GF-D8 (cell line): ENCODE data around the gene PAPSS1.
"Not testable (repeated sequence)": the region's sequence is repeated elsewhere in the genome, so short reads cannot be mapped to it uniquely, and the experiment has no call there.

Source experiments
- DNase-seq: peaks from one replicate; lab custom pipeline; 2025; lab: John Stamatoyannopoulos, UW

PAPSS1 gene

DNA sequence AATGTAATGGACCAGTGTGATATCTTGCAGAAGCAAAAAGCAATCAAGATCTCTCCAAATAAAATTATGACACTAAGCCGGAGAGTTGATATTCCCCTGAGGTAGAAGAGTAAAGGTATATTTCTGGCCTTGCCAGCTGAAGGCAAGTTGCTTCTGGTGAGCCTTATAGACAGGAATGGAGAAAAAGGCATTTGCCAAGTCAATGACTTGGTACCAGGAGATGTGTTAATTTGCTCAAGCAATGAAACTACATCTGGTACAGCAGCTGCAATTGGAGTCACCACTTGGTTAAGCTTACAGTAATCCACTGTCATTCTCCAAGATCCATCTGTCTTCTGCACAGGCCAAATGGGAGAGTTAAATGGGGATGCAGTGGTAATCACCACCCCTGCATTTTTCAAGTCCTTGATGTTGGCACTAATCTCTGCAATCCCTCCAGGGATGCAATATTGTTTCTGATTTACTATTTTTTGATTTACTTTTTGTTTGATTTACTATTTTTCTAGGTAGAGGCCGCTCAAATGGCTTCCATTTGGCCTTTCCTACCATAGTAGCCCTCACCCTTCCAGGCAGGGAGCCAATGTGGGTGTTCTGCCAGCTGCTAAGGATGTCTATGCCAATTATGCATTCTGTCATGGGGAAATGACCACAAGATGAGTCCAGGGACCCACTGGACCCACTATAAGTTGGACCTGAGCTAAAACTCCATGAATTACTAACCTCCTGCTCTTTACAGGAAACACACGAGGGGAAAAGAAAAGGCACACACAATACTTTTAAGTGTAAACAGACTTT is 6.3 kb upstream of the PAPSS1 start:
- DNase-seq, result not testable (repeated sequence)

DNA sequence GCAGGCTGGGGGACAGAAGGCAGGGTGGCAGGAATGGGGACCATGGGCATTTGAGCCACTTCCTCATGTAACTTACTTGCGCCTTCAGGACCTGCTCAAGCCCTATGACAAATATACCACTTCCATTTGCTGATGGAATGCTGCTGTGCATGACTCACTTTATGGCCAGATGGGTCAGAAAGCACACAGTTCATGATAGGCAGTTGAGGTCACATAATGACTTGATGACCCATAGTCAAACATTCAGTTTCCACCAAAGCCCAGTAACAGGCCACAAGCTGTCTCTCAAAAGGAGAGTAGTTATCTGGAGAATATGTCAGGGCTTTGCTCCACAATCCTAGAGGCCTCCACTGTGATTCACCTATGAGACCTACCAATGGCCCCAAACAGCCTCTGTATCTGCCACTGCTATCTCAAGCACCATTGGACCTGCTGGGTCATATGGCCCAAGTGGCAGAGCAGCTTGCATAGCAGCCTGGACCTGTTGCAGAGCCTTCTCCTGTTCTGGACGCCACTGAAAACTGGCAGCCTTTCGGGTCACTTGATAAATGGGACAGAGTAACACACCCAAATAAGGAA is 5.3 kb upstream of the PAPSS1 start:
- DNase-seq, result no peak

DNA sequence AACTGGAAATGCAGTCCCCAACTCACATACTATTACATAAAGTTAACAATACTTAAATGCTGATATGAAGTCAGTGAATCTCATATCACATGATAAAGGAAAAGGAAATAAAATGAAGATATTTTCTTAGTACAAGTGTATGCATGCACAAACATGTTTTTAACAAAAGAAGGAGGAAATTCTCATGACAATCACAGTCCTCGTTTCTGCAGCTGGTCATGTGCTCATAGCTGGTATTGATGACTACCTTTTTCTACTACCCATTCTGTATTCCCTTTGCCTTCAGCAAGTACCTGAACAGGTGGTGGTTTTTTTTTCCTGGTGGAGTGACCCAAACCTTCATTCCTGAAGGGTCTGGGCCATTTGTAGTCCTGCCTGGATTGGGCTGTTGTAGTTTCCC is 3.3 kb upstream of the PAPSS1 start:
- not testable (repeated sequence) for DNase-seq

DNA sequence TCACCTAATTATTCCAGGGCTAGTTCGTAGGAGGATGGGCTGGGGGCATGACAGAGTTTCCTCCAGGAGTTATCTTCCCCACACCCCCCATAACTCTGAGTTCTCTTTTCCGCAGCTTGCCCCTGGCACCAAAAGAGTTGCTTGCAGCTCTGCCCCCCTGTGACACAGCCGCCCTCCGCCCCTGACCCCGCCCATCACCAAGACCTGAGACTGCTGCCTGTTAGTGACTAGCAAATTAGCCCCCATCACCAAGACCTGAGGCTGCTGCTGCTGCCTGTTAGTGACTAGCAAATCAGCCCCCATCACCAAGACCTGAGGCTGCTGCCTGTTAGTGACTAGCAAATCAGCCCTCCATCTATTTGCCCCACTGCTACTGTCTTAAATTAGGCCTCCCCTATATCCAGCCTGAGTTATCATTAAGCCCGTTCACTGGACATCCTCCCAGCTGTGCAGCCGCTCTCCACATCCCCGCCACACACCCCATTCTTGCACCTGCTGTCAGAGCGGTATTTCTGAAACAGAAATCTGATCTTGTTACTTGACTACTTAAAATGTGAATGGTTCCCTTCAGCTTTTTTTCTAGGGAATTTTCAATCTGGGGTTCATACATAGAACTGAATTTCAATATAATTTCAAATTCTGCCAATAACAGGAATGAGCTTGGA is 1.5 kb upstream of the PAPSS1 start:
- no peak for DNase-seq

DNA sequence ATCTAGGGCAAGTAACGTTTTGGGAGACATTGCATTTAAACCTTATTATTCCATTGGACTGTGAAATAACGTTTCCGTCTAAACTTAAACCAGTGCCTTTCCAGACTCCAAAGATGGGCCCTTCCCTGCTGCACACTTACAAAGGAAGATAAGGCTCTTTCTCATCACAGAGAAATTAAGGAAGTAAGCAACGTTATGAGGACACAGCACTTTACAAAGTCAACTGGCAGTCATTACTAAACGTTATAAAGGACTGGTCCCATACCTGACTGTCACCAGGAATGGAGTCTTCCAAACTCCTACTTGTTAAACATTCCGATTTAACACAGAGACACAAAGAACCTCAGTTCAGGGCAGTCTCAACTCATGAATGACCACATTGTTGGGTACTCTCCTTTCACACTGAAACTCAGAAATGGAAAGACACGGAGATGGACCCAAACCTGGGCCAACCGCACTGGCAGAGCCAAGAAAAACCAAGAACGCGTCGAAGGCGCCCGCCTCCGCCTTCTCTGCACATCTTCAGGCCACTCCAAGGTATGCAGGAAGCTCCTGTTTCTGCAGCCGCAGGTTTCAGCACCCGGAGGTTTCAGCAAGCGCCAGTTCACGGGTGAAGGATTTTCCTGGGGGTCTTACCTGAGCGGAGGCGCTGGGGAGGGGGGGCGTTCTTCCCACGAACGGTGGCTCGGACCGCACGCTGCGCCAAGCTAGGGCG is 670 bp downstream of the PAPSS1 start:
- peak; percentile 54 for DNase-seq

DNA sequence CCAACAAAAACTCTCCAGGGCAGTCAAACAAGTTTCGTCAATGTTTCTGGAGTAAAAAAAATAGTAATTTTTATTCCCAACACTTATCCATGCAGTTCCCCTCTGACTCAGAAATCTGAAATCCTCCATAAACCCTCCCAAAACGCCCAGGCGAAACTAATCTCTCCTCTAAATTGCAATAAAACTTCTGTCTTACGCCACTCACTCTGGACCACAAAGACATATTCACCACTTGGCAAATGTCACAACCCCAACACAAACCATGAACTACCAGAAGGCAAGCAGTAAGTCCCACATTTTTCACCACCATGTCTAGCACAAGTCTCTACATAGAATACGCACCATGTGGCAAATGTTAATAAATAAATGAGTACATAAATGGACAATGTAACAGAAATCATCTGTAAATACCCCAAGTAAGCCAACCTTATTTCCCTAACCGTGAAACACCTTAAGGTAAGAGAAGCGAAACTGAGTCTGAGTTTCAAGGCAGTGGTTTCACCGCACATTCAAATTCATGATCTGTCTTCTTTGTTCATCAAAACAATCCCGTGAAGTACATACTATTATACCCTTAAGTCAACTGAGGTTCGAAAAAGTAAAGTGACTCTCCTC is 1.6 kb downstream of the PAPSS1 start:
- peak; percentile 53 for DNase-seq

DNA sequence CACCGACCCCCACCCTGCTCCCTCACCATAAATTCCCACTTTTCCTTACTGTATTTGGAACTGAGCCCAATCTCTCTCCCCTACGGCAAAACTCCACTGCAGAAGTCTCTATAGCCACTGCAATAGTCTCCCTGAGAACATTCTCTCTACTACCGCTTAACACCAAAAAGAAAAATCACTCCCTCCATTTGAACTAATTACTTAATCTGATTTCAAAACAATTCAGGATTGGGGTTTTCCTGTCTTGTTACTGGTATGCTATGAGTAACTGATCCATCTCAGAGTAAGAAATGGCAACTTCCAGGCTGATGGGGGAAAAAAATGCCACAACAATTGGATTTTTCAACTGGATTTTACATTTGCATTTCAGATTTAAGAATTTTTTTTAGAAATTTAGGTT is 5.8 kb downstream of the PAPSS1 start:
- DNase-seq, result no peak

DNA sequence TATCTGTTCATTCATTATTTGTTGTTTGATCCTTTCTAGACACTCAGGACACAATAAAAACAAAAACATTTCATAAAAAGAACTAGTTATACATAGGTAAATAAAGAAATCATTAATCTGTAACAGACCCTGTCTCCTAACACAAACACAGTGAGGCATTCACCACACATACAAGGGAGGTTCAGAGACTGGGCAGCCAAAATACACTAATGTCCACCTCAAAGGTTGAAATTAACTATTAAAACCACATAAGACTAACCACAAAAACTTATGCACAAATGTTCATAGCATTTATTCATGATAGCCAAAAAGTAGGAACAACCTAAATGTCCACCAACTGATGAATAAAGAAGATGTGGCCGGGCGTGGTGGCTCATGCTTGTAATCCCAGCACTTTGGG is 7.8 kb downstream of the PAPSS1 start:
- DNase-seq, result no peak

DNA sequence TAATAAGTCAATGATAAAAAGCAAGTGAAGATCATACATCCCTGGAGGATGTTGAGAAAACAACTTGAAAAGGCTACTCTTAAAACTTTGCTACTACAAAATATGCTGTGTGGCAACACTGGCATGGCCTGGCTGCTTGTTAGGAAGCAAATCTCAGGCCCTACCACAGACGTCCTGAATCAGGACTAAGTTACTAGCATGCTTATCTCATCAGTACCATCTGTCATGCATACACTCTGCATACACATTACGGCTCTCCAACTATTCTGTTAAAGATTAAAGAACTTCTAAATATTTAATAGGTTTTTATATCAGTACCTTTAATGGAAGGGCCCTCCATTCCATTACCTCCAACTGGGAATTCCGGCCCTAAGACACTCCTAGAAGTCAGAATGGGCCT is 8.2 kb downstream of the PAPSS1 start:
- DNase-seq, result no peak

DNA sequence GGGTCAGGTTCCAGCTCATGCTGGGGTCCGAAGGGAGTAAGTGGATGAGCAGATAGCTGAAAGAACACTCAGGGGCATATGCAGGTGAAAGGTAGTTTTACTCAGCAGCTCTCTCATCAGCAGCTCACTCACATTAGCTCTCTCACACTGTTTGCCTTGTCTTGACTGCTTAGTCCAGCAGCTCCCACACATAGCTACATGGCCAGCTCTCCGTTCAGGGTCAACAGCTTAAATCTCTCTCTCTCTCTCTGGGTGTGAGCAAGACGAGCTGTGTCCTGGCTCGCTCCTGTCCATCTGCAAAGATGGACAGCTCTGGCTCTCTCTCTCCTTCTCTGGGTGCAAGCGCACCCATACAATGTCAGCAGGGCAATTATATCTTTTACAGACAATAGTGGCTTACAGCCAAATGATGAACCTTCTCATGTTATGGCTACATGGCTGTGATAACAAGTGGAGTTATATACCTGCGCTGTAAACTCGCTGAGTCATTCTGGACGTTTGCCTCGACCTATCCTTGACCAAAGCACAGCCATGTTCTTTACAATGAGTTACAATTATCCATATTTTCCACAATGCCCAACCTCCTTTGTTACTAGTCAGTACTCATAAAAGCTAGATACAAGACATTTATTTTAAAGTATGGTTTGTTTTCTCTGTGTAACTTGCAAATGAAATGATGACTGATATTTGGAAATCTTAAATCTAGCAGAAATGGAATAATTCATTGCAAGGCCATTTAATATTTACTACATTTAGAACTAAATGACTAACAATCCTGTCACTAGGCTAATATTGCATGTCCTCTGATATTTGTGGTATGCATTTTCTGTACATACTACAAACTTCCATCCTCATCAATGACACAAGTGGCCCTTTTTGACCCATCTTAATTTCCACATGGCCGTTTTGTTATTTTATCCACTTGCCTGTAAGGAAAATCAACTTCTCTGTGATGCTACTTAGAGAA is 9.3 kb downstream of the PAPSS1 start:
- no peak for DNase-seq

DNA sequence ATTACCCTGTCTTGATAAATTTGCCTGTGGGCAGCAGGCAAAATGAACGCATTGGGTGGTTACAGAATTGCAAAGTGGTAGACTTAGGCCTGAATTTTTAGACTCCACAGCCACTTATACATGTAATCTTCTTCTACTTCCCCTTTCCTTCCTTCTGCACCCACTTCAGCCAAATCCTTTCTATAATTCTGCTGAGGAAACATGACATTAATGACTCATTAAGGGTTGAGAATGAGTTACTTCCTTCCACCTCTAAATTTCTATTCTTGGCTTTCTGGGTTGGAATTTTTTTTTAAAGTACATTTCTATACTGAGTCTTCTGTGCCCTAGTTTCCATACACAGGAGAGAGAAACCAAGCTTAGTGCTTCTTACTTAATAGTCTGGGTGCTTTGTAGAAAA is 10.1 kb downstream of the PAPSS1 start:
- peak; percentile 78 for DNase-seq

DNA sequence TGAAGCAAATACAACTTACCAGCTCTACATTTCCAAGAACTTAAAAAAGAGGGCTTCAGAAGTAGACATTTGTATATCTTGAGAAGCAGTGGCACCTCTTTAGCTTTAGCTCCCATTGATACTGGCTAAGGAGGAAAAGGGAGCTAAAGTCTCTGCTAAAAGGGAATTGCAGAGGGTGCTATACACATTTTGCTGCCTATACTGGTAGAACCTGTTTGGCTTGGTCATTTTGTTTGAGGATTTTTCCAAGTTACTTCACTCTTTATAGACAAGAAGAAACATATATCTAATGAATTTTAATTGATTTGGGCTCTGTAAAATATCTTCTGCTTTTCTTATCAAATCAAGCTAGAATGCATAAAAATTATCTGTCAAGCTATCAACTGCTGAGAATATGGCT is 11.8 kb downstream of the PAPSS1 start:
- no peak for DNase-seq

DNA sequence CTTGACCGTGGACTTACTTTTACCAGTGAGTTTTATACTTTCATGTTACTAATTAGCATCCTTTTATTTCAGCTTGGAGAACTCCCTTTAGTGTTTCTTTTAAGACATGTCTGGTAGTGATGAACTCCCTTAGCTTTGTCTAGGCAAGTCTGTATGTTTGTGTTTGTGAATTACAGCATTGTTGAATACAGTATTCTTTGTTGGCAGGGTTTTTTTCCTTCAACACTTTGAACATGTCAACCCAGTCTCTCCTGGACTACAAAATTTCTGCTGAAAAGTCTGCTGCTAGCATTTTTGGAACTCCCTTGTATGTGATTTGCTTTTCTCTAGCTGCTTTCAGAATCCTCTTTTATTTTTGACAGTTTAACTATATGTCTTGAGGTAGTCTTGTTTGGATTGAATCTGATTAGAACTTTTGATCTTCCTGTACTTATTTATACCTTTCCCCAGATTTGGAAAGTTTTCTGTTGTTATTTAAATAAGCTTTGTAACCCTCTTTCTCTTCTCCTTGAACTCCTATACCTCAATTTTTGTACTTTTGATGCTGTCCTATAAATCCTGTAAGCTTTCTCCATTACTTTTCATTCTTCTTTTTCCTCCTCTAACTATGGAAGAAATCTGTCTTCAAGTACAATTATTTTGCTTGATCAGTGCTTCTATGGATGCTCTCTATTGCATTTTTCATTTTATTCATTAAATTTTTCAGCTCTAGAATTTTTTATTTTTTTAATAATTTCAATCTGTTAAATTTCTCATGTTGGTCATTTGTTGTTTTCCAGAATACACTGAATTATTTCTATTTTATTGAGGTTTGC is 14.1 kb downstream of the PAPSS1 start:
- no peak for DNase-seq

DNA sequence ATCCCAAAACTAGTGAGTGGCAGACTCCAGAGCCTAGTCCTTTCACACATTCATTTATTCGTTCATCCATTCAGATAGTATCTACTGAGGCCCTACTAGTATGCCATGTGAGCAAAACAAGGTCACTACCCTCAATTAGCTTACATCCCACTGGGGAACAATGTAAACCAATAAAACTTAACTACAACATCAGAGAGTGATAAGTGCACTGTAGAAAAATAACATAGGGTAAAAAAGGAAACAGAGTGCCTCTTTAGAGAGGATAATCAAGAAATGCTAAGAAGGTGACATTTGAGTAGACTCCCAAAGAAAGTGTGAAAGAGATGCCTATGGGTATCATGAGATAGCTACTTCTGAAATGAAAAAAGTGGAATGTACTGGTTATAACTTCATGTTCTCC is 18.5 kb downstream of the PAPSS1 start:
- DNase-seq, result no peak

DNA sequence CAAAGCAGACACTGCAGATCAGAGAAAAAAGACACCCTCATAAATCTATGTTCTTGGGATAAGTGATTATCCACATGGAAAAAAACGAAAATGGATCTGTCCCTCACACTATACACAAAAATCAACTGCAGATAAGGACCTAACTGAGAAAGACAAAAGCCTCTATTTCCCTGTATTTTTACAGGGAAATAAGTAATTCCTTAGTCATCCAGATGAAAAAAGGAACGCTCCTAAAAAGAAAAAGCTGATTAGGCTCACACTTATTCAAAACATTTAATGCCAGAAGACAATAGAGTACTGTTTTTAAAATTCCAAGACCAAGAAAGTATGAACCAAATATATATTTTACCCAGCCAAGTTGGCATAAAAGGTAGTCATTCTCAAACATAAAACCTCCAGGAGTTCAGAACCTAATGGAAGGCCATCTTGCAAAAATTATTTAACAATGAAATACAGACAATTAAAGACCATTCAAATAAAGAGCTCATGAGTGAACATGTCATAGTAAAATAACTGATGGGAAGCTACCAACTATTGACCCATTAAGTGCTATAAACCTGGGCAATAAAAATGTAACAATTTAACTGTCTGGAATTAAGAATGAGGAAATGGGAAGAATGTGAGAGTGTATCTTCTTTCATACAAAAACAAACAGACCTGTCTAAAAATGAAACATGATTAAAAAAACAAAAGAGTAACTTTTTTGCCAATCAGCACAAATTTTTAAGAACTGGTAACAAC is 20.4 kb downstream of the PAPSS1 start:
- no peak for DNase-seq

DNA sequence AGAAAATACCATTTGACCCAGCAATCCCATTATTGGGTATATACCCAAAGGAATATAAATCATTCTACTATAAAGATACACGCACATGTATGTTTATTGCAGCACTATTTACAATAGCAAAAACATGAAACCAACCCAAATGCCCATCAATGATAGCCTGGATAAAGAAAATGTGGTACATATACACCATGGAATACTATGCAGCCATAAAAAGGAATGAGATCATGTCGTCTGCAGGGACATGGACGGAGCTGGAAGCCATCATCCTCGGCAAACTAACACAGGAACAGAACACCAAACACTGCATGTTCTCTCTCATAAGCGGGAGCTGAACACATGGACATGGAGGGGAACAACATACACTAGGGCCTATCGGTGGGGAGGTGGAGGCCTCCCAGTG is 23.8 kb downstream of the PAPSS1 start:
- DNase-seq, result not testable (repeated sequence)

DNA sequence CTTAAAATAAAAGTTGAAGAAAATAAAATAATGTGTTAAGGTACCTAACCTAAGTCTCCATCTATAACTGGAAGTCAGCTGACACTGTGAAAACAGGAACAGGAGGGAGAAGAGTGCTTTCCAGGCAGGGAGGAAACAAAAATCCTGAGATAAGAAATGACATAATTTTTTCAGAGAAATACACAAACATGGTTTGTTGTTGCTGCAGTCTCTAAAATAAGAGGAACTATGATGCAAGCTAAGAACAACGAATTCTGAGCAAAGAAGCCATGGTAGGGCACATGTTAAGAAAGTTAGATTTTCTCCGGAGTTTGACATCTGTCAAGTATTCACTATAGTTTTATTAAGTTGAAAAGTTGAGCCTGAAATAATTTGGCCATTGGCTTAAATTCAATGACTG is 26.9 kb downstream of the PAPSS1 start:
- peak; percentile 89 for DNase-seq

DNA sequence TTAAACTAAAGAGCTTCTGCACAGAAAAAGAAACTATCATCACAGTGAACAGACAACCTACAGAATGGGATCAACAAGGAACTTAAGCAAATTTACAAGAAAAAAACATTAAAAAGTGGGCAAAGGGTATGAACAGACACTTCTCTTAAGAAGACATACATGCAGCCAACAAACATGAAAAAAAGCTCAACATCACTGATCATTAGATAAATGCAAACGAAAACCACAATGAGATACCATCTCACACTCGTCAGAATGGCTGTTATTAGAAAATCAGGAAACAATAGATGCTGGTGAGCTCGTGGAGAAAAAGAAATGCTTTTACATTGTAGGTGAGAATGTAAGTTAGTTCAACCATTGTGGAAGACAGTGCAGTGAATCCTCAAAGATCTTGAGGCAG is 27.8 kb downstream of the PAPSS1 start:
- peak; percentile 17 for DNase-seq

DNA sequence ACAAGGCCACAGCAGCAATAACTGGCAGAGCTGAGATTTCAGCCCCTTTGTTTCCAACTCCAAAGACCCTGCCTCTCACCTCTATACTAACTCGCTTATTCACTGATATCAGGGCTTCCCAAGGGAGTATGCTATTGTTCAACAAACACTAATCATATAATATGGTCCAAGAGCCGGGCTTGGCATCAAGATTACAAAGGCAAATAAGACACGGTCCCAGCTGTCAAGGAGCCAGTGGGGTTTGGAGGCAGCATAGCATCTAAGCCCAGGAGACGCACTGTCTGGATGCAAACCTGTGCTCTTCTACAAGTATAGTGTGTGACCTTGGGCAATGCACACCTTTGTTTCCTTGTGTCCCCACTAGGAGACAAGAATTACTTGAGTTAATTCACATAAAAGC is 28.7 kb downstream of the PAPSS1 start:
- no peak for DNase-seq
